ENCODE measurements around the gene SPPL2B.

Gene SPPL2B

GRCh38 chr19:2361246-2362045 is 33.0 kb downstream of the SPPL2B start:
- no peak for DNase-seq
- H3K9me3 ChIP-seq = no peaks in the 10 kb centered on the region

GRCh38 chr19:2362046-2362969 is 33.8 kb downstream of the SPPL2B start:
- Histone ChIP-seq H3K4me3 (ENCODE audit: low read depth, low read length) (no peak overlapping the region), H3K36me3 (no peaks in the 10 kb centered on the region), H3K27me3 (peaks cover 31% of the 10 kb centered on the region), H3K4me1 (no peaks in the 10 kb centered on the region), H3K9me3 (no peaks in the 10 kb centered on the region)
- no peak for TF ChIP-seq CTCF (IDR thresholded peaks at IDR 0.05; ENCODE audit: low read depth, low read length)
- DNase-seq = no peak

More at GRCh38 chr19:2361246-2362045, 33.0 kb downstream of the SPPL2B start:
- Histone ChIP-seq H3K36me3 (no peaks in the 10 kb centered on the region), H3K27me3 (peaks cover 31% of the 10 kb centered on the region), H3K4me3 (ENCODE audit: low read depth, low read length) (no peak overlapping the region), H3K4me1 (no peaks in the 10 kb centered on the region)
- no peak for TF ChIP-seq CTCF (IDR thresholded peaks at IDR 0.05; ENCODE audit: low read depth, low read length)

GRCh38 chr19:2362970-2363300 is 34.5 kb downstream of the SPPL2B start:
- no peak for TF ChIP-seq CTCF (IDR thresholded peaks at IDR 0.05; ENCODE audit: low read depth, low read length)
- Histone ChIP-seq H3K27me3 (peaks cover 31% of the 10 kb centered on the region), H3K4me3 (ENCODE audit: low read depth, low read length) (no peak overlapping the region), H3K4me1 (no peaks in the 10 kb centered on the region), H3K9me3 (no peaks in the 10 kb centered on the region), H3K36me3 (no peaks in the 10 kb centered on the region)
- no peak for DNase-seq

GRCh38 chr19:2363419-2363818 is 34.9 kb downstream of the SPPL2B start:
- TF ChIP-seq CTCF (IDR thresholded peaks at IDR 0.05; ENCODE audit: low read depth, low read length) = no peak
- Histone ChIP-seq H3K4me3 (ENCODE audit: low read depth, low read length) (no peak overlapping the region), H3K4me1 (no peaks in the 10 kb centered on the region), H3K36me3 (no peaks in the 10 kb centered on the region), H3K27me3 (peaks cover 28% of the 10 kb centered on the region), H3K9me3 (no peaks in the 10 kb centered on the region)
- no peak for DNase-seq

GRCh38 chr19:2365201-2365970 is 36.9 kb downstream of the SPPL2B start:
- Histone ChIP-seq H3K4me1 (no peaks in the 10 kb centered on the region), H3K4me3 (ENCODE audit: low read depth, low read length) (no peak overlapping the region), H3K27me3 (peaks cover 9% of the 10 kb centered on the region), H3K9me3 (no peaks in the 10 kb centered on the region), H3K36me3 (no peaks in the 10 kb centered on the region)
- no peak for TF ChIP-seq CTCF (IDR thresholded peaks at IDR 0.05; ENCODE audit: low read depth, low read length)
- DNase-seq = no peak
